Choroid plexus epithelial cell (primary cell): Measurements from ENCODE around the gene FBXO47.
"Not testable (repeated sequence)": the region's sequence is repeated elsewhere in the genome, so short reads cannot be mapped to it uniquely, and the experiment has no call there.

ENCODE experiments used
- DNase-seq: peaks from one replicate; pipeline ENCODE4 v3.0.0-alpha.2; 2010; ENCODE audit warnings: low read depth
- H3K4me3 ChIP-seq: 2 replicates; pipeline ENCODE4 v1.5.1; 2011; ENCODE audit warnings: low read depth, mild to moderate bottlenecking, control low read depth, low read length, moderate library complexity
- TF ChIP-seq, protein P1 (sequence below): conservative IDR thresholded peaks from 2 replicates; pipeline ENCODE4 v1.5.1; 2011; ENCODE audit warnings: low read depth, mild to moderate bottlenecking, control low read depth, inconsistent platforms, low read length, moderate library complexity

FBXO47 gene

DNA sequence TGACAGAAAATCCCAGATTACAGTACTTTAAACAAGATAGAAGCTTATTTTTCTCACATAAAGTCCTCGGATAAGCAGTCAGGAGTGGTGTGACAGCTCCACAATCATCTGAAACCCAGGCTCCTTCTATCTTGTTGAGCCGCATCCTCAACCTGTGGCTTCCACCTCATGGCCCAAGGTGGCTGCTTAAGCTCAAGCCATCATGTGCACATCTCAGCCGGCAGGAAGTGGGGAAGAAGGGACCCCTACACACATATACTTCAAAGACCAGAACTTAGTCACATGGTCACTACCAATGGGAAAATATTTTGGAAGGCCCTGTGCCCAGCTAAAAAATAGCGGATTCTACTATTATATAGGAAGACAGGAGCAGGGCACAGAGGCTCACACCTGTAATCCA, 11.0 kb upstream of the FBXO47 start:
- no peak overlapping the region for H3K4me3 ChIP-seq
- TF ChIP-seq, protein P1, sequence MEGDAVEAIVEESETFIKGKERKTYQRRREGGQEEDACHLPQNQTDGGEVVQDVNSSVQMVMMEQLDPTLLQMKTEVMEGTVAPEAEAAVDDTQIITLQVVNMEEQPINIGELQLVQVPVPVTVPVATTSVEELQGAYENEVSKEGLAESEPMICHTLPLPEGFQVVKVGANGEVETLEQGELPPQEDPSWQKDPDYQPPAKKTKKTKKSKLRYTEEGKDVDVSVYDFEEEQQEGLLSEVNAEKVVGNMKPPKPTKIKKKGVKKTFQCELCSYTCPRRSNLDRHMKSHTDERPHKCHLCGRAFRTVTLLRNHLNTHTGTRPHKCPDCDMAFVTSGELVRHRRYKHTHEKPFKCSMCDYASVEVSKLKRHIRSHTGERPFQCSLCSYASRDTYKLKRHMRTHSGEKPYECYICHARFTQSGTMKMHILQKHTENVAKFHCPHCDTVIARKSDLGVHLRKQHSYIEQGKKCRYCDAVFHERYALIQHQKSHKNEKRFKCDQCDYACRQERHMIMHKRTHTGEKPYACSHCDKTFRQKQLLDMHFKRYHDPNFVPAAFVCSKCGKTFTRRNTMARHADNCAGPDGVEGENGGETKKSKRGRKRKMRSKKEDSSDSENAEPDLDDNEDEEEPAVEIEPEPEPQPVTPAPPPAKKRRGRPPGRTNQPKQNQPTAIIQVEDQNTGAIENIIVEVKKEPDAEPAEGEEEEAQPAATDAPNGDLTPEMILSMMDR: no peak
- no peak for DNase-seq

DNA sequence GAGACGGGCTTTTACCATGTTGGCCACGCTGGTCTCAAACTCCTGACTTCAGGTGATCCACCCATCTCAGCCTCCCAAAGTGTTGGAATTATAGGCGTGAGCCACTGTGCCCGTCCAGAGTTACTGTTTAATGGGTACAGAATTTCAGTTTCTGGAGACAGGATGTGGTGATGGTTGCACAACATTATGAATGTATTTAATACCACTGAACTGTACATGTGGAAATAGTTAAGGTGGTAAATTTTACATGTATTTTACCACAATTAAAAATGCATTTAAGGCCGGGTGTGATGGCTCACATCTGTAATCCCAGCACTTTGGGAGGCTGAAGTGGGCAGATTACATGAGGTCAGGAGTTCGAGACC, 9.0 kb upstream of the FBXO47 start:
- not testable (repeated sequence) for H3K4me3 ChIP-seq
- peak; percentile 57 for DNase-seq

DNA sequence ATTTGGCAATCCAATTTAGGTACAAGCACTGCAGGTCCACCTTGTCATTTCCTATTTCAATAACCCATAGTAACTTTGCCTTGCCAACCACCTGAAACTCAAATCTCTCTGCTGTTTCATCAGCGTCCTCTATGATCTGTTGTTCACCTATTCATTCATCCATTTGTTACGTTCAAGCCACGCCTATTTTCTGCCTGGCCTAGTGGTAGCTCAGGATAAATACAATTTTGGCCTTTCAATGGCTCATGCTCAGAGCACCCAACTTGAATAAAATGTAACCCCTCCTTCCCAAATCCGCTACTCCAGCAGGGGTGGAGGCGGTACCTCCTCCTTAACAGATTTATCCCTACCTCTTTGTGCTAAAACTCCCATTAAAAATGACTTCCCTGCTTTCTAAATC, 3.6 kb upstream of the FBXO47 start:
- no peak for DNase-seq
- TF ChIP-seq, protein P1: no peak
- no peak overlapping the region for H3K4me3 ChIP-seq

DNA sequence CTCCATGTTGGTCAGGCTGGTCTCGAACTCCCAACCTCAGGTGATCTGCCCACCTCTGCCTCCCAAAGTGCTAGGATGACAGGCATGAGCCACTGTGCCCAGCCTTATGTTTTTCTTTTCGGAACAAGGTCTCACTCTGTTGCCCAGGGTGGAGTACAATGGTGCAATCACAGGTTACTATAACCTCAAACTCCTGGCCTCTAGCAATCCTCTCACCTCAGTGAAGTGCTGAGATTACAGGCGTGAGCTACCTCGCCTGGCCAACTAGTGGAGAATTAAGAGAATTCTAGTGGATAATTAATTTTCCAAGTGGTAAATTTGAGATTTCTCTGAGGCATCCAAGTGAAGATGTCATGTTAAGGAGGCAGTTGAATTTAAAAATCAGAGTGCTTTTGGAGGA, 2.9 kb upstream of the FBXO47 start:
- TF ChIP-seq, protein P1: no peak
- no peak overlapping the region for H3K4me3 ChIP-seq
- no peak for DNase-seq

DNA sequence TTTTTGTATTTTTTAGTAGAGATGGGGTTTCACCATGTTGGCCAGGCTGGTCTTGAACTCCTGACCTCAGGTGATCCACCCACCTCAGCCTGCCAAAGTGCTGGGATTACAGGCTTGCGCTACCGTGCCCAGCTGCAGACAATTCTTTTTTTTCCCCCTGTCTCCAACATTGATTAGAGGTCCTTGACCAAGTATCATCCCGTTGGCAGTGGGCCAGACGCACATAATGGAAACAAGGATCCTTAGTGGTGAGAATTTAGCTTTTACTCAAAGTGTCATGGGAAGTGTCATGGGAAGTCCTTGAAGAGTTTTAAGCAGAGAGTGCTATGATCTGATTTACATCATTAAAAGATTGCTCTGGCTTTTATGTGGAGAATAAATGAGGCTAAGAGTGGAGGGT, 2.1 kb upstream of the FBXO47 start:
- no peak for DNase-seq
- TF ChIP-seq, protein P1: no peak
- H3K4me3 ChIP-seq: no peak overlapping the region

DNA sequence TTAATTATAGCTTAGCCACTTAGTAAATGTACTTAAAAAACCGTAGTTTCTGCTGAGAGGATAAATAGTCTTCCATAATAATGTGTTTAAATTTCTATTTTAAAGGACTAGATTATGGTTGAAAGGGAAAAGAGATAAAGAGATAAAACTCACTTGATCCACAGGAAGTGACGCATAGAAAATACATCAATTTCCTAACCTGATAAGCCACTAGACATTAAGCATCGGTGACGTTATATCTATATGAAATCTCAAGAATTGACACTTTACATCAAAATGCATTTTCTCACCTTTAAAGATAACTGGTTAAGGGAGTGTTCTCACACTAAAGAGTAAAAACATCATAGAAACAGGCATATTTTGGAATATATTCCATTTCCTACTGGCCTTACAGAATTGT, 5.8 kb downstream of the FBXO47 start:
- DNase-seq: no peak
- H3K4me3 ChIP-seq: no peak overlapping the region
- TF ChIP-seq, protein P1: no peak

DNA sequence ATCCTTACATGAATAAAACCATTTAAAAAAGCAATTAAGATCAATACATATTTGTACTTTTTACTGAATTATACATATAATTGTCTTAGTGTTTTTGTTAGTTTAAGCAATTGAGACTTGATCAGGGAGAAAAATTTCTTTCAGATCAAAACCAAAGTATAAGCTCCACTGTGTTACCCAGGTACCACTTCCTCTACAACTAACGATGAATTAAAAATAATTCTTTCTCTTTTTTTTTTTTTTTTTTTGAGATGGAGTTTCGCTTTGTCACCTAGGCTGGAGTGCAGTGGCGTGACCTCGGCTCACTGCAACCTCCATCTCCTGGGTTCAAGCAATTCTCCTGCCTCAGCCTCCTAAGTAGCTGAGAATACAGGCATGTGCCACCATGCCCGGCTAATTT, 6.8 kb downstream of the FBXO47 start:
- TF ChIP-seq, protein P1: no peak
- no peak for DNase-seq
- no peak overlapping the region for H3K4me3 ChIP-seq

DNA sequence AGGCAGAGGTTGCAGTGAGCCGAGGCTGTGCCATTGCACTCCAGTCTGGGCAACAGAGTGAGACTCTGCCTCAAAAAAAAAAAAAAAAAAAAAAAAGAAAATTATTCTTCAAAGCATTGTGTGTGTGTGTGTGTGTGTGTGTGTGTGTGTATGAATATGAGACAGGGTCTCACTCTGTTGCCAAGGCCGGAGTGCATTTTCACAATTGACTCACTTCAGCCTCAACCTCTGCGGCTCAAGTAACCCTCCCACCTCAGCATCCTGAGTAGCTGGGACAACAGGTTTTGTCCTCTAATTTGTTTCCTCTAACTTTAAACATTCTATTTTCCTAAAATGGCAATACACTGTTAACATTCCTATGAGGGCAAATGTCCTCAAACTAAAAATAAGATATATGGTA, 7.7 kb downstream of the FBXO47 start:
- TF ChIP-seq, protein P1: no peak
- H3K4me3 ChIP-seq: no peak overlapping the region
- no peak for DNase-seq
